Urothelium cell line (cell line): ENCODE data around the gene HDAC11.
A peak's percentile ranks its signal among the peaks of the same experiment; 100 is the strongest.
"Not testable (repeated sequence)": the region's sequence is repeated elsewhere in the genome, so short reads cannot be mapped to it uniquely, and the experiment has no call there.

Source experiments
- DNase-seq: peaks from one replicate; pipeline ENCODE4 v3.0.0; 2011; ENCODE audit warnings: low spot score, mixed read lengths
- FAIRE-seq: peaks from 2 replicates; lab custom pipeline; 2011; peaks lifted over from hg19 to GRCh38; lab: Jason Lieb, UNC

HDAC11 gene

DNA sequence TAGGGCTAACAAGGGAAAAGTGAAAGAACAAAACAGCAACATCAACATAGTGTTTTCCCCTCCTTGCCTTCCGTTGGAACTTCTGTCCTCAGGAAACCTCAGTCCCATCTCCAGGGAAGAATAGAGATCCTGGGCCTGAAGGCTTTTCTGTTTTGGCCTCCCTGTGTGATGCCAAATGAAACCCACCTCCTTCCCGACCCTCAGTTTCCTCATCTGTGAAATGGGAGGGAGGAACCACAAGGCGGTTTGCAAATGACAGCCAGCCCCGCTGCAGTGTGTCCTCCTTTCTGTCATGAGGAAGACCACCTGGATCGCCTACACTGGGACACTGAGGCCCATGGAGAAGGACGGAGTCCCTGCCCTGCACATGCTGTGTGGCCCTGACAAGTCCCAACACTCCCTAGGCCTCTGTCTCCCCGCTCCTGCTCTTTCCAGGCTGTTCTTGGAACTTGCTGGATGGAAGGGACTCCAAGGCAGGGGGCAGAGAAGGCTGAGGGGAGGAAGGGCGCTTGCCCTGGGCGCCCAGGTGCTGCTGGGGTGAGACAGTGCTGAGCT lies 40.3 kb downstream of the HDAC11 start:
- DNase-seq (no peak), FAIRE-seq (no peak)

DNA sequence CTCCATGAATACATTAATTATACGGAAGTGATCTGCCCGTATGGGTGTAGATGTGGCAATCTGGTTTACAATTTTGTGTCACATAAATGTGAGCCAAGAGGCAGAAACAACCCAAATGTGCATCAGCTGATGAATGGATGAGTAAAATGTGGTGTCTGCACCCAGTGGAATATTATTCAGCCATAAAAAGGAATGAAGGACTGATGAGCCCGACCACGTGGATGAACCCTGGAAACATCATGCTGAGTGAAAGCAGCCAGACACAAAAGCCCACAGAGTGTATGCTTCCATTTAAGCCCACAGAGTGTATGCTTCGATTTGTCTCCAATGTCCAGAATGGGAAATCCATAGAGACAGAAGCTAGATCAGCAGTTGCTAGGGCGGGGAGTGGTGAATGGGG lies 41.2 kb downstream of the HDAC11 start:
- DNase-seq = no peak
- no peak for FAIRE-seq

- FAIRE-seq, DNase-seq: not testable (repeated sequence)
Measured at GRCh38 chr3:13521749-13522148, 41.6 kb downstream of the HDAC11 start.

- FAIRE-seq = no peak
- no peak for DNase-seq
Measured at GRCh38 chr3:13522236-13522635, 42.1 kb downstream of the HDAC11 start.

DNA sequence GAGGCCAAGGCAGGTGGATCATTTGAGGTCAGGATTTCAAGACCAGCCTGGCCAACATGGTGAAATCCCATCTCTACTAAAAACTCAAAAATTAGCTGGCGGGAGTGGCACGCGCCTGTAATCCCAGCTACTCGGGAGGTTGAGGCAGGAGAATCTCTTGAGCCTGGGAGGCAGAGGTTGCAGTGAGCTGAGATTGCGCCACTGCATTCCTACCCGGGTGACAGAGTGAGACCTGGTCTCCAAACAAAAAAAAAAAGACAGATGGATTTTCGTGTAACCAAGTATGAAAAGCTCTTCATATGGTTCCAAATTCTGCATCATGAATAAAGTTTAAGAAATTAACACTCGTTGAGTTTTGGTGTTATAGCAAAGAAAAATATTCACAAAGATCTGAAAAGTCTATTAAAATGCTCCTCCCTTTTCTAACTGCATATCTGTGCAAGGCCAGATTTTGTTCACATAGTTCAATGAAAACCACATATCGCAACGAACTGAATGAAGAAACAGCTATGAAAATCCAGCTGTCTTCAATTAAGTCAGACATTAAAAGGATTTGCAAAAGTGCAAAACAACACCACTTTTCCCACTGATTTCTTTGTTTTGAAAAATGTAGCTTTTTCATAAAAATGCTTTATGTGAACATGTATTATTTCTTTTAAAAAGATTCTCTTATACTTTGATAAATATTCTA lies 45.0 kb downstream of the HDAC11 start:
- DNase-seq (no peak), FAIRE-seq (no peak)

GRCh38 chr3:13525827-13526625 lies 45.9 kb downstream of the HDAC11 start:
- FAIRE-seq (peak; percentile 83), DNase-seq (no peak)

DNA sequence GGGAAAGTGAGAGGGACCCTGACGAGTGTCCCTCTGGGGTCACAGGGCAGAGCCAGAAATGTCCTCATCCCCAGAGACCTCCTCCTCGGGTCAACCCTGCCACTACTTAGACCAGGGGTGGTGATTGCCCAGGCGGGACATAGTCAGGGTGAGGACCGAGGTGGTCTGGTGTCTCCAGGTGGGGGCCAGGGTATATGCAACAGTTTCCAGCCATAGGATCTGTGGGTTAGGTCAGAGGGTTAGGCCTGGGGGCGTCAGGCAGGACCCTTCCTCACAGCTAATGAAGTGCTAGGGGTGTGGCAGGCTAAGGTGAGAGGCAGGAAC lies 46.5 kb downstream of the HDAC11 start:
- DNase-seq = no peak
- no peak for FAIRE-seq

DNA sequence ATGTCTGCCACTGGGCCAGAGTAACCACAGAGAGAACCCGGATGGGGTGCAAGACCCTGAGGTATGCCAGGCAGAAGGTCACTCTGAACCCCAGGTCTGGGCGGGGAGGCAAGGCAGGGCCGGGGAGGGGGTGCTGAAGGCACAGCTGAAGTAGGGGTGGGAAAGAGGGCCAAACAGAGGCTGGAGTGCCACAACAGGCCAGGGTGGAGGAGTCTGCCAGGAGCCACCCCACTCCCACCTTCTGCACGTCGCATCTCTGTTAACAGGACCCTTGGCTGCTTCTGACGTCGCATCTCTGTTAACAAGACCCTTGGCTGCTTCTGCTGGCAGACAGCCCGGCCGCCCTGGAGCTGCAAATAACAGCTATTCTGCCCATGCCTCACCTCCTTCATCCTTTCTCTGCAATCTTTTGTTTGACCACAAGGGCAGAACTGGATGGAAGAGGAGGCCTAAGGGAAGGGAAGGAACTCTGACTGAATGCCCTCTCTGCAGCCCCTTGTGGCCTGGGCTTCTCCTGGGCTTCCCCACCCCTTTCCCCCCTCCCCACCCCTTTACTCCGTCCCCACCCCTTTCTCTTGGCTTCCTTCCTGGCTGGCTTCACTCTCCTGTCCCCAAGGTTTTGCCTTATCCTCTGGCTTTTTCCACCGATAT lies 48.2 kb downstream of the HDAC11 start:
- DNase-seq = no peak
- no peak for FAIRE-seq

- FAIRE-seq (no peak), DNase-seq (no peak)
Measured at GRCh38 chr3:13529196-13530112, 49.3 kb downstream of the HDAC11 start.

DNA sequence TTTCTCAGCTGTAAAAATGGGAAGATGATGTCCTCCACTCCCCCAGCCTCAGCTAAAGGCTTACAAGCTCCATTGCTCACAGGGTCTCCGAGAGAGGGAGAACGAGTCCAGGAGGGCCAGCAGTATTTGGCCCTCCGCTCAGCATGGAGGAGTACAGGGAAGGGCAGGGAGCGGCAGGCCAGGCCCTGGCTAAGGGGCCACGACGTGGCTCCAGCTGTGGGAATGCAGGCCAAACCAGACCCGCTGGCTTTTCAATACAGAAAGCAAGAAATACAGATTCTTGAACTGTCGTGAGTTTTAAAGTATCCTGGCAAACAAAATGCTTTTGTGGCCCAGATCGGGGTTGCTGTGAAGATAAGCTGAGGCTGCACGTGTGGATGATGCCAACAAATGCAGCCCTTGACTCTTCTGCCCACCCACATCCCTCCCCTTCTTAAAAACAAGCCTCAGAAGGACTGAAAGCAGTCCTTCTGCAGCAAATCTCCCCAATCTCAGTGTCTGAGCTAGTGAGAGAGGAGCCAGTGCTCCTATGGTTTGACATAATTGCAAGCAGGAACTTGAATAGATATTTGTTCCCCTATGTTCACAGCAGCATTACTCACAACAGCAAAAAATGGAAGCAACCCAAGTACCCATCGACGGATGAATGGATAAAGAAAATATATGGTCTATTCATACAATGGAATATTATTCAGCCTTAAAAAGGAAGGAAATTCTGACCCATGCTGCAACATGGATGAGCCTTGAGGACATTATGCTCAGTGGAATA lies 50.3 kb downstream of the HDAC11 start:
- FAIRE-seq = no peak

DNA sequence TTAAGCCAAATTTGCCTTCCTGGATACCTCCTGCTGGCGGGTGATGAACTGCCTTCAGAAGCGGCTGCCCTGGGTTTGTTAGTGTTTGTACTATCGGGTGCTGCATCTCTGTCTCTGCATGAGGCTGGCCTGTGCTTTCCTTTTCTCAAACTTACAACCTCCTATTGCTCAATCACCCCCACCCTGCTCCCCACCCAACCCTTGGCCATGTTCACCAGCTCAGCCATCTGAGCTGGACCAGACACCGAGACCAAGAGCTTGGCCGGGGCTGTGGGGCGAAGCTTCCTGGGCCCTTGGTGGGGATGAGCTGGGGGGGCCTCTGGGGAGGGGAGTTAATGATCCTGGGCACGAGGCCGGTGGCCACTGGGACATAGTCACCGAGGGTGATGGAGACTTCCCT lies 52.0 kb downstream of the HDAC11 start:
- DNase-seq (no peak), FAIRE-seq (no peak)

More for the DNA sequence above, 50.3 kb downstream of the HDAC11 start:
- DNase-seq = no peak

- DNase-seq (no peak), FAIRE-seq (no peak)
Measured at GRCh38 chr3:13532631-13533030, 52.5 kb downstream of the HDAC11 start.

GRCh38 chr3:13533885-13534301 lies 53.8 kb downstream of the HDAC11 start:
- no peak for FAIRE-seq
- no peak for DNase-seq

DNA sequence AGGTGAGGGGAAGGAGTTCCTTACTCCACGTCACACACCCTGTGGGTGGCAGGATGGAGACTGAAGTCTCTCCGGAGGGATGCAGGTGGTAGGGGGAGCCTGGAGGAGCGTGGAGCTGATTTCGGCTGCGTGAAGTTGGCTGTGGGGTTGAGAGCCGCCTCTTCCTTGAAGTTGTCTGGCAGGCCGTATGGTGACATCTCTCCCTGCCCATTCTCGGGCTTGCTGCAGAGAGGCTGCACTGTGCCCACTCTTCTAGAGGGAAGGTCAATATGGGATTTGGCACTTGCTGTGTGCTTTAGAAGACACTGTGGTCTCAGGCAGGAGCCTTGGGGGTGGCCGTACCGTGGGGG lies 55.4 kb downstream of the HDAC11 start:
- DNase-seq (no peak), FAIRE-seq (no peak)

DNA sequence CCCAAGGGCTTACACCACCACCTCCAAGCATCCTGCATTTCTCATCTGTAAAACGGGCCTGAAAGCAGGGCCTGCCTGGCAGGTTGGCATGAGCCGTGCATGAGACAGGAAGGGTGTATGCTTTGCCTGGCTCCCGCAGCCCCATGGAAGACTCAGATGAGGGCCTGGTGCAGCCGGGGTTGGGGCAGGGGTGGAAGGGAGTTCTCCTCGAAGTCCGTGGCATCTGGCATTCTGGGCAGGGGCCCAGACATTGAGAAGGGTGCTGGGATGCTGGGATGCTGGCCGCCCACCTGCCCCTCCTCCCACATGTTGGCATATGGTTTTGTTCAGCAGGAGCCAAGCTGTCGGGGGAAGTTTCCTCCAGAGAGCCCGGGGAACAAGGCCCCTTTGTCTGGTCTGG lies 55.8 kb downstream of the HDAC11 start:
- no peak for FAIRE-seq
- DNase-seq = no peak

GRCh38 chr3:13536432-13536831 lies 56.3 kb downstream of the HDAC11 start:
- DNase-seq (no peak), FAIRE-seq (no peak)

- DNase-seq (no peak), FAIRE-seq (no peak)
Measured at GRCh38 chr3:13536832-13537231, 56.7 kb downstream of the HDAC11 start.

- peak; percentile 76 for FAIRE-seq
- no peak for DNase-seq
Measured at GRCh38 chr3:13537244-13537908, 57.3 kb downstream of the HDAC11 start.

DNA sequence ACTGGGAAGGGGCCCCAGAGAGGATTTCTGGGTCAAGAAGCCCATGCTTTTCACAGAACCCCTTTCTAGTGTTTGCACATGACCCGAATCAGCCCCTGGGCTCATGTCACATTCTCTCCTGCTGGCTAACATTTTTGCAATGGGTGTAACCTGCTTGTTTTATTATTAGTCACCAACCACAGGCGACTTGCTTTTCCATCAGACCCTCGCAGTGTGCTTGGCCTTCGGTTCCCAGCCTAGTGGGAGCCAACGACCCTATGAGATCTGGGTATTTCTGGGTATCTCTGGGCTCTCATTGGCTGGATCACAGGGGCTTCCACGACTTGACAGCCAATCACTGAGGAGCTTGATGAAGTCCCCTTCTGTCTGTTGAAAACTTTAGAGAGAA lies 57.8 kb downstream of the HDAC11 start:
- DNase-seq = peak; percentile 84
- FAIRE-seq = no peak
